GM21367 (cell line): Measurements from ENCODE around the gene MGA.
"Not testable (repeated sequence)": the region's sequence is repeated elsewhere in the genome, so short reads cannot be mapped to it uniquely, and the experiment has no call there.

Experiments
- ATAC-seq: cut with Tn5 transposase; IDR thresholded peaks from one replicate; pipeline ENCODE4 v1.9.1; 2021; ENCODE audit not compliant: unreplicated experiment

MGA gene

GRCh38 chr15:41703120-41703519 lies 42.9 kb downstream of the MGA start:
- ATAC-seq: no peak

- no peak for ATAC-seq
Measured at GRCh38 chr15:41713047-41713446, 52.8 kb downstream of the MGA start.

- no peak for ATAC-seq
Measured at GRCh38 chr15:41714291-41714690, 54.1 kb downstream of the MGA start.

- no peak for ATAC-seq
Measured at GRCh38 chr15:41716864-41717263, 56.7 kb downstream of the MGA start.

GRCh38 chr15:41727143-41727542 lies 66.9 kb downstream of the MGA start:
- ATAC-seq: no peak

GRCh38 chr15:41728061-41728460 lies 67.9 kb downstream of the MGA start:
- ATAC-seq: not testable (repeated sequence)

GRCh38 chr15:41730543-41730942 lies 70.3 kb downstream of the MGA start:
- no peak for ATAC-seq

GRCh38 chr15:41732483-41732882 lies 72.3 kb downstream of the MGA start:
- ATAC-seq: no peak

GRCh38 chr15:41734079-41734478 lies 73.9 kb downstream of the MGA start:
- no peak for ATAC-seq

- ATAC-seq: no peak
Measured at GRCh38 chr15:41735046-41735445, 74.8 kb downstream of the MGA start.

- ATAC-seq: not testable (repeated sequence)
Measured at GRCh38 chr15:41735492-41735891, 75.3 kb downstream of the MGA start.

- ATAC-seq: no peak
Measured at GRCh38 chr15:41746802-41747201, 86.6 kb downstream of the MGA start.

GRCh38 chr15:41756198-41756597 lies 96.0 kb downstream of the MGA start:
- ATAC-seq: no peak

GRCh38 chr15:41772720-41773331 lies 112.6 kb downstream of the MGA start:
- ATAC-seq: no peak

GRCh38 chr15:41773332-41773728 lies 113.1 kb downstream of the MGA start:
- no peak for ATAC-seq

GRCh38 chr15:41773729-41774061 lies 113.5 kb downstream of the MGA start:
- ATAC-seq: no peak

- ATAC-seq: peak; percentile 64
Measured at GRCh38 chr15:41774062-41774881, 114.1 kb downstream of the MGA start, which contains the start of gene MAPKBP1. Gene MAPKBP1 (plus strand): TSS chr15:41774484. CDS start chr15:41775276, 792 bp downstream.

- ATAC-seq: no peak
Measured at GRCh38 chr15:41774882-41775417, 114.7 kb downstream of the MGA start.

GRCh38 chr15:41775651-41776050 lies 115.4 kb downstream of the MGA start:
- no peak for ATAC-seq

- no peak for ATAC-seq
Measured at GRCh38 chr15:41777421-41777973, 117.3 kb downstream of the MGA start.

GRCh38 chr15:41778521-41778920 lies 118.3 kb downstream of the MGA start:
- ATAC-seq: no peak

- ATAC-seq: no peak
Measured at GRCh38 chr15:41779662-41780157, 119.5 kb downstream of the MGA start.
